Smooth muscle cell of the pulmonary artery (primary cell): ENCODE measurements around the gene CLDN15. TPM values are rescaled to one million over a fixed set of nuclear protein-coding genes. Genes with fewer than 3 reads are reported as not detected.

Experiments used
- total RNA-seq: library from RNA; depleted of rRNA; stranded (reverse); fragments of >200 nt; gene quantifications from 2 replicates; pipeline ENCODE4 v1.2.3, GENCODE V29; 2014

The CLDN15 gene
- 3.1 and 4.3 TPM in 2 replicates for total RNA-seq

GRCh38 chr7:101237206-101238067, at the start of gene CLDN15:
Gene CLDN15, minus strand, starts transcription at chr7:101237802. Its CDS starts 221 bp downstream, at chr7:101237581.

GRCh38 chr7:101244375-101245146, 7.0 kb upstream of the CLDN15 start, which contains the start of gene FIS1:
Gene FIS1, minus strand, starts transcription at chr7:101245081. Its CDS starts 77 bp downstream, at chr7:101245004.

GRCh38 chr7:101217388-101218235, 20.0 kb downstream of the CLDN15 start, which contains the start of the genes PLOD3 and ZNHIT1:
Gene PLOD3, minus strand, starts transcription at chr7:101217581. Its CDS starts 307 bp downstream, at chr7:101217274.
Gene ZNHIT1, plus strand, starts transcription at chr7:101218165. Its CDS starts 31 bp downstream, at chr7:101218196.

GRCh38 chr7:101200862-101201599, 36.6 kb downstream of the CLDN15 start, which contains the start of gene MOGAT3:
Gene MOGAT3, minus strand, starts transcription at chr7:101201036. Its CDS starts 182 bp downstream, at chr7:101200854.

Other genes starting within 250 kb of the CLDN15 start
- not detected in 2 replicates for gene MUC17, start 217.7 kb downstream of the CLDN15 start, total RNA-seq
- 31.9 and 43.8 TPM in 2 replicates for gene TRIM56, start 152.3 kb downstream of the CLDN15 start, total RNA-seq
- gene SERPINE1, start 110.7 kb downstream of the CLDN15 start, total RNA-seq, result 1,589 and 2,809 TPM in 2 replicates
- gene AP1S1, start 83.3 kb downstream of the CLDN15 start, total RNA-seq, result 87.7 and 89.2 TPM in 2 replicates
- gene VGF, start 72.2 kb downstream of the CLDN15 start, total RNA-seq, result 0.07 and 0.26 TPM in 2 replicates
- gene NAT16, start 57.5 kb downstream of the CLDN15 start, total RNA-seq, result not detected in 2 replicates
- gene MOGAT3, start 36.8 kb downstream of the CLDN15 start, total RNA-seq, result not detected in 2 replicates
- gene PLOD3, start 20.2 kb downstream of the CLDN15 start, total RNA-seq, result 164 and 240 TPM in 2 replicates
- 50.3 and 60.0 TPM in 2 replicates for gene ZNHIT1, start 19.6 kb downstream of the CLDN15 start, total RNA-seq
- gene FIS1, start 7.3 kb upstream of the CLDN15 start, total RNA-seq, result 101 and 107 TPM in 2 replicates
- 23.2 and 25.3 TPM in 2 replicates for gene IFT22, start 84.0 kb upstream of the CLDN15 start, total RNA-seq
- gene COL26A1, start 125.1 kb upstream of the CLDN15 start, total RNA-seq, result not detected in 2 replicates